ENCODE measurements around the gene MAFG. TPM values are rescaled to one million over a fixed set of nuclear protein-coding genes. Genes with fewer than 3 reads are reported as not detected.

The MAFG gene
- total and polyA plus RNA-seq, 2 donors (not counting 3 experiments of a cell fraction or from before 2014, with no cell fraction given) = 27.6 to 35.0 TPM

GRCh38 chr17:81878294-81878693 lies 49.2 kb downstream of the MAFG start:
- Histone ChIP-seq H3K4me2 (ENCODE audit: insufficient read depth, low read length) (no peak overlapping the region), H2AFZ (ENCODE audit: low read depth, low read length) (no peak overlapping the region), H3K36me3 (ENCODE audit: control insufficient read depth in 2 of 2, extremely low read depth in 1 of 2, insufficient read depth in 2 of 2, low read length in 2 of 2) (peaks cover 3 to 4% of the 10 kb centered on the region in 2 experiments), H3K79me2 (ENCODE audit: control insufficient read depth, insufficient read depth, low read length) (no peaks in the 10 kb centered on the region), H3K9me1 (replicated peaks; ENCODE audit: control insufficient read depth, extremely low read depth, insufficient read depth, low read length) (no peaks in the 10 kb centered on the region), H3K9me3 (replicated peaks; ENCODE audit: control insufficient read depth, insufficient read depth, low read length) (no peaks in the 10 kb centered on the region), H4K20me1 (replicated peaks; ENCODE audit: control insufficient read depth, extremely low read depth, insufficient read depth, low read length) (no peaks in the 10 kb centered on the region), H3K9ac (replicated peaks; ENCODE audit: extremely low read depth, insufficient read depth, low read length) (no peak overlapping the region), H3K4me3 (replicated peaks in 1 of 3; ENCODE audit: insufficient read depth in 1 of 3, low read depth in 1 of 3, low read length in 3 of 3) (no peak overlapping the region), H3K27me3 (ENCODE audit: control insufficient read depth in 2 of 2, insufficient read depth in 2 of 2, low read length in 2 of 2) (no peaks in the 10 kb centered on the region), H3K27ac (ENCODE audit: insufficient read depth, low read depth, low read length) (no peak overlapping the region), H3K4me1 (ENCODE audit: control insufficient read depth, extremely low read depth, insufficient read depth, low read length) (no peaks in the 10 kb centered on the region)
- TF ChIP-seq CTCF (IDR thresholded peaks at IDR 0.05; ENCODE audit: extremely low read depth in 1 of 2, insufficient read depth in 1 of 2, low read depth in 1 of 2, low read length in 2 of 2) (no peak), EZH2 (IDR thresholded peaks at IDR 0.05; ENCODE audit: borderline replicate concordance, low read depth, low read length, severe bottlenecking) (no peak), POLR2AphosphoS5 (IDR thresholded peaks at IDR 0.05; ENCODE audit: insufficient read depth, low read depth, low read length) (no peak), MAX (IDR thresholded peaks at IDR 0.05; ENCODE audit: insufficient read depth, insufficient read length) (no peak), GATA2 (IDR thresholded peaks at IDR 0.05; ENCODE audit: insufficient read depth, insufficient read length, low read depth, low read length) (no peak), POLR2A (IDR thresholded peaks at IDR 0.05; ENCODE audit: low read depth, low read length) (no peak), FOS (IDR thresholded peaks at IDR 0.05; ENCODE audit: borderline replicate concordance, insufficient read depth, low read length) (no peak), JUN (IDR thresholded peaks at IDR 0.05; ENCODE audit: borderline replicate concordance, insufficient read depth, insufficient read length, low read depth) (no peak), MYC (IDR thresholded peaks at IDR 0.05; ENCODE audit: low read depth, low read length) (no peak)
- CTCF ChIA-PET = no interaction called here
- intact Hi-C loops (cut with micrococcal nuclease) (no loop called here), dilution Hi-C loops (cut with MboI; ENCODE audit: extremely low pct_ligation_motif_present, low sequenced_read_pairs) (no loop called here)
- FAIRE-seq (no peak), DNase-seq (ENCODE audit: low read depth, low spot score) (no peak)
- POLR2A ChIA-PET = no interaction called here
- no TSS peak for BruUV-seq (replicated peaks)

Measured in endothelial cell of umbilical vein (primary cell).